ENCODE results near the gene SELPLG. TPM values are rescaled to one million over a fixed set of nuclear protein-coding genes. Genes with fewer than 3 reads are reported as not detected.

The SELPLG gene
- total and polyA plus RNA-seq, 2 donors (not counting 1 experiment from before 2014, with no cell fraction given), result 6.1 to 8.0 TPM

DNA sequence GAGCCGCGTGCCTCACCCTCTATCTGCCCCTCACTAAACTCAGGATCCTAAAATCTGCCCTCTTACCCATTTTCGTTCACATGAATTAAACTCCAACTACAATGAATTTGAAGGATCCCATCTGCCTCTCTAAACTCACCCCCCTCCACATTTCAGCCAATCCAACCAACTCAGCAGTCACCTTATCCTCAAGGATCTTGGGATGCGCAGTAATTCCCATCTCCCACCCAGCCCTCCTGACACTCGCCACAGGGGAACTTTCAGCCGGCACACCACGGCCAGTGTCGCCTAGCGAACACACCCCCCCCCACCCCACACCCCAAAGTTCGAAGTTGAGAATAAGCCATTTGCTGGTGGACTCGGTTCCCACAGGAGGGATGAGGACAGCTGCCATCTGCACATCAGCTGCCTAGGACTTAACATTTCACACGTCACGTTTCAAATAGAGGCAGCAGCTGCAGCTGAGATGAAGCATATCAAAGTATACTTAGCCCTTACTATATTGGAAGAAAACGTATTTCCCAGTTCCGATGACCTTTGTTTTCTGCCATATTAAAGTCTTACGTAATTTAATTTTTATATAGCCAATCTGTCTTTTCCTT is 8.7 kb upstream of the SELPLG start:
- Mint-ChIP-seq H3K27ac (peak overlapping the region; percentile 89), H3K4me3 (peak overlapping the region; percentile 65), H3K9me3 (ENCODE audit: insufficient read depth) (no peaks in the 10 kb centered on the region), H3K4me1 (peaks cover 88% of the 10 kb centered on the region), H3K27me3 (no peaks in the 10 kb centered on the region)
- 87% methylated on average over 10 of the region's 16 CpGs for WGBS (ENCODE audit: insufficient coverage)
- Histone ChIP-seq H3K27ac (ENCODE audit: low read length in 2 of 2) (peak overlapping the region; percentile 78 to 95), H3K36me3 (replicated peaks in 1 of 2; ENCODE audit: control extremely low read depth in 1 of 2, control insufficient read depth in 1 of 2, extremely low read depth in 1 of 2, insufficient read depth in 2 of 2, low read length in 1 of 2) (peaks cover 5 to 47% of the 10 kb centered on the region in 2 experiments), H3K9me3 (ENCODE audit: control extremely low read depth in 1 of 3, control insufficient read depth in 2 of 3, insufficient read depth in 1 of 3, low read length in 2 of 3) (no peaks in the 10 kb centered on the region), H4K20me1 (ENCODE audit: control insufficient read depth, insufficient read depth, low read length, poor library complexity, severe bottlenecking) (peaks cover 10% of the 10 kb centered on the region), H3K4me2 (replicated peaks; ENCODE audit: low read depth, low read length, poor library complexity, severe bottlenecking) (peak overlapping the region; percentile 57), H2AFZ (ENCODE audit: insufficient read depth, low read depth, low read length, poor library complexity, severe bottlenecking) (no peak overlapping the region), H3K27me3 (replicated peaks in 1 of 4; ENCODE audit: control extremely low read depth in 1 of 4, control insufficient read depth in 3 of 4, insufficient read depth in 4 of 4, low read length in 3 of 4) (no peaks in the 10 kb centered on the region), H3K79me2 (ENCODE audit: control insufficient read depth, insufficient read depth, low read length) (peaks cover 24% of the 10 kb centered on the region), H3K4me1 (ENCODE audit: control insufficient read depth in 2 of 2, insufficient read depth in 2 of 2, low read length in 2 of 2) (peaks cover 66 to 71% of the 10 kb centered on the region in 2 donors), H3K9ac (ENCODE audit: low read length) (peak overlapping the region; percentile 2), H3K4me3 (ENCODE audit: control extremely low read depth in 1 of 5, extremely low read depth in 1 of 5, insufficient read depth in 1 of 5, low read depth in 2 of 5, low read length in 4 of 5) (no peak overlapping the region)
- intact Hi-C loops (cut with micrococcal nuclease), result no loop called here
- ATAC-seq (ENCODE audit: low read depth) (peak; percentile 42), DNase-seq (peak; percentile 68)
- TF ChIP-seq EZH2 (IDR thresholded peaks at IDR 0.05; ENCODE audit: borderline replicate concordance, insufficient read depth, low read depth, low read length, poor library complexity, severe bottlenecking), result no peak
- TF ChIP-seq CTCF (IDR thresholded peaks at IDR 0.05), result no peak
- POLR2A ChIA-PET, result interaction anchor here (0.6 to 14.8 kb wide), 7 partner anchors 9 to 88 kb away, joined by 4 to 133 read pairs (median 5); partner anchors contain the start of gene SELPLG
- CTCF ChIA-PET, result interaction anchor here (0.6 to 17.3 kb wide), 9 partner anchors 8 to 162 kb away, joined by 3 to 431 read pairs (median 8); partner anchors contain the start of gene SELPLG
